ENCODE results near the gene LAIR2.
A peak's percentile ranks its signal among the peaks of the same experiment; 100 is the strongest.
"Not testable (repeated sequence)": the region's sequence is repeated elsewhere in the genome, so short reads cannot be mapped to it uniquely, and the experiment has no call there.

The LAIR2 gene

GRCh38 chr19:54464630-54465425 lies 37.8 kb upstream of the LAIR2 start:
- DNase-seq: peak; percentile 80

GRCh38 chr19:54465426-54466109 lies 37.1 kb upstream of the LAIR2 start:
- DNase-seq: no peak

GRCh38 chr19:54466110-54466480 lies 36.5 kb upstream of the LAIR2 start:
- DNase-seq: not testable (repeated sequence)

GRCh38 chr19:54469496-54469934 lies 33.1 kb upstream of the LAIR2 start:
- DNase-seq: no peak

GRCh38 chr19:54470276-54470887 lies 32.2 kb upstream of the LAIR2 start:
- no peak for DNase-seq

- no peak for DNase-seq
Observed at GRCh38 chr19:54470991-54471782, 31.4 kb upstream of the LAIR2 start.

- no peak for DNase-seq
Observed at GRCh38 chr19:54473071-54473891, 29.4 kb upstream of the LAIR2 start, which contains the start of gene CDC42EP5. Gene CDC42EP5, minus strand, starts transcription at chr19:54473296. Its CDS starts 7,749 bp downstream, at chr19:54465547.

- DNase-seq: no peak
Observed at GRCh38 chr19:54473892-54474372, 28.7 kb upstream of the LAIR2 start.

GRCh38 chr19:54475706-54476105 lies 26.9 kb upstream of the LAIR2 start:
- no peak for DNase-seq

GRCh38 chr19:54477650-54478049 lies 25.0 kb upstream of the LAIR2 start:
- no peak for DNase-seq

GRCh38 chr19:54478677-54479266 lies 23.9 kb upstream of the LAIR2 start:
- DNase-seq: no peak

- no peak for DNase-seq
Observed at GRCh38 chr19:54480051-54480450, 22.6 kb upstream of the LAIR2 start.

- peak; percentile 57 for DNase-seq
Observed at GRCh38 chr19:54481326-54481930, 21.2 kb upstream of the LAIR2 start.

GRCh38 chr19:54482889-54483288 lies 19.7 kb upstream of the LAIR2 start:
- DNase-seq: no peak

GRCh38 chr19:54484451-54484850 lies 18.2 kb upstream of the LAIR2 start:
- DNase-seq: no peak

GRCh38 chr19:54485851-54486250 lies 16.8 kb upstream of the LAIR2 start:
- DNase-seq: no peak

GRCh38 chr19:54489341-54489740 lies 13.3 kb upstream of the LAIR2 start:
- DNase-seq: no peak

GRCh38 chr19:54489766-54490165 lies 12.9 kb upstream of the LAIR2 start:
- no peak for DNase-seq

GRCh38 chr19:54492568-54492967 lies 10.1 kb upstream of the LAIR2 start:
- DNase-seq: no peak

GRCh38 chr19:54493056-54493455 lies 9.6 kb upstream of the LAIR2 start:
- not testable (repeated sequence) for DNase-seq

- DNase-seq: no peak
Observed at GRCh38 chr19:54493967-54494585, 8.6 kb upstream of the LAIR2 start.
